Psoas muscle (tissue), 8 donors: ENCODE results near the gene TMEM208. TPM values are rescaled to one million over a fixed set of nuclear protein-coding genes. Genes with fewer than 3 reads are reported as not detected.

Source experiments
- ATAC-seq, 4 donors: fragments of 200-7000 bp; cut with Tn5 transposase; one replicate each; pipeline ENCODE4 v1.9.1; 2020; ENCODE audit warnings: moderate library complexity in 3 of 4, mild to moderate bottlenecking in 2 of 4
- DNase-seq, 2 donors: peaks; one replicate each; pipeline ENCODE4 v3.0.0-alpha.2; 2020
- H3K27ac ChIP-seq: fragments of 200-600 bp; one replicate; pipeline ENCODE4 v1.8.0; 2022
- H3K27me3 ChIP-seq, 3 donors: fragments of 200-600 bp in 1 of 3; one replicate each; pipeline versions ENCODE4 v1.6.1 to v1.8.0; 2013 to 2022; ENCODE audit warnings: low read length in 2 of 3, mild to moderate bottlenecking in 2 of 3, moderate library complexity in 1 of 3; ENCODE audit not compliant: insufficient read depth in 3 of 3
- H3K36me3 ChIP-seq, 2 donors: fragments of 200-600 bp in 1 of 2; one replicate each; pipeline versions ENCODE4 v1.6.1 to v1.8.0; 2013 to 2022; ENCODE audit warnings: low read depth in 1 of 2, mild to moderate bottlenecking in 1 of 2, moderate library complexity in 1 of 2; ENCODE audit not compliant: insufficient read depth in 1 of 2
- H3K4me1 ChIP-seq: fragments of 200-600 bp; one replicate; pipeline ENCODE4 v1.8.0; 2022
- H3K4me3 ChIP-seq: fragments of 200-600 bp; one replicate; pipeline ENCODE4 v1.8.0; 2022; ENCODE audit warnings: mild to moderate bottlenecking
- H3K9me3 ChIP-seq: fragments of 200-600 bp; one replicate; pipeline ENCODE4 v1.8.0; 2022
- CTCF ChIP-seq: fragments of 200-600 bp; IDR thresholded peaks from one replicate; pipeline ENCODE4 v1.8.0; 2022; ENCODE audit warnings: antibody characterized with exemption
- WGBS, 3 donors: extraction: QIAGEN DNeasy Blood & Tissue Kit; methylation state at CpG; one replicate each; pipeline versions ENCODE4 v1.1.6 to v1.1.7; 2013; 5-methylcytosine and 5-hydroxymethylcytosine counted together
- intact Hi-C, 2 donors: fragments of 100-400 bp; cut with DNase I; formaldehyde crosslinking; loops; one replicate each; pipeline versions ENCODE4 v1.11.0 to v1.14.2; 2022
- polyA plus RNA-seq, 3 donors: library from polyadenylated mRNA; stranded (reverse); fragments of 200-250 nt; gene quantifications; one replicate each; pipeline ENCODE4 v1.2.3, GENCODE V29; 2013
- total RNA-seq, 4 donors: library from RNA; stranded (reverse); fragmentation: NEBNext Ultra II Directional in 2 of 4; extraction: Animal tissue kit (Norgen Biotek cat#: 25700) in 2 of 4; gene quantifications; one replicate each; pipeline versions ENCODE4 v1.2.1 to v1.2.4, GENCODE V29; 2021 to 2023
- donor health status: healthy with polysubstance abuse.
- donor health status: DM: no; HTN: no; CAD: no; lungs with moderate emphysema.
- donor health status: Bipolar disorder and iron deficiency.
- donor health status: healthy.
- donor health status: DM: yes; HTN: yes; CAD: no.
- donor health status: DM: no; HTN: no; CAD: no.
- donor health status: DM: no; HTN: no; CAD: no.
- donor health status: DM: yes; HTN: yes; CAD: no.

TMEM208 gene
- total and polyA plus RNA-seq, 7 donors: 10.1 to 111 (median 32.7) TPM

- intact Hi-C loops: loop anchor here in 1 of 2 donors (5.0 kb wide), 1 partner anchor 38 kb away; the partner anchor contains the start of genes E2F4 and EXOC3L1
- Histone ChIP-seq H3K27me3 (no peaks in the 10 kb centered on the region), H3K4me3 (no peak overlapping the region), H3K27ac (peak overlapping the region; percentile 33), H3K9me3 (no peaks in the 10 kb centered on the region), H3K4me1 (peaks cover 16% of the 10 kb centered on the region), H3K36me3 (peaks cover 6 to 73% of the 10 kb centered on the region in 2 donors)
- TF ChIP-seq CTCF: no peak
- no peak for ATAC-seq
- DNase-seq: peak in 1 of 2 donors; percentile 53
- WGBS, 3 donors: 82 to 87% (median 86%) methylated on average over 32 of the region's 32 CpGs
These were observed 3.2 kb downstream of the TMEM208 start for GRCh38 chr16:67229906-67230808.

- Histone ChIP-seq H3K9me3 (no peaks in the 10 kb centered on the region), H3K36me3 (peaks cover 6 to 82% of the 10 kb centered on the region in 2 donors), H3K4me3 (no peak overlapping the region), H3K4me1 (peaks cover 11% of the 10 kb centered on the region), H3K27me3 (no peaks in the 10 kb centered on the region), H3K27ac (peak overlapping the region; percentile 33)
- 48 to 68% (median 59%) methylated on average over 12 of the region's 12 CpGs for WGBS, 3 donors
- no peak for ATAC-seq
- peak in 1 of 2 donors; percentile 61 for DNase-seq
- TF ChIP-seq CTCF: no peak
- intact Hi-C loops: no loop called here
These were observed 4.1 kb downstream of the TMEM208 start for GRCh38 chr16:67230809-67231660.

- intact Hi-C loops: no loop called here
- Histone ChIP-seq H3K4me1 (peaks cover 3% of the 10 kb centered on the region), H3K9me3 (no peaks in the 10 kb centered on the region), H3K27me3 (no peaks in the 10 kb centered on the region), H3K36me3 (peaks cover 9 to 98% of the 10 kb centered on the region in 2 donors), H3K27ac (peak overlapping the region; percentile 16), H3K4me3 (no peak overlapping the region)
- DNase-seq (no peak), ATAC-seq (no peak)
- no peak for TF ChIP-seq CTCF
- WGBS, 3 donors: 46 to 65% (median 48%) methylated on average over 7 of the region's 7 CpGs
These were observed 6.7 kb downstream of the TMEM208 start for GRCh38 chr16:67233596-67233995.

- Histone ChIP-seq H3K4me3 (no peak overlapping the region), H3K36me3 (peaks cover 9 to 98% of the 10 kb centered on the region in 2 donors), H3K4me1 (peaks cover 9% of the 10 kb centered on the region), H3K27me3 (no peaks in the 10 kb centered on the region), H3K9me3 (no peaks in the 10 kb centered on the region), H3K27ac (no peak overlapping the region)
- 83 to 89% (median 83%) methylated on average over 10 of the region's 10 CpGs for WGBS, 3 donors
- intact Hi-C loops: no loop called here
- no peak for ATAC-seq
- no peak for DNase-seq
- TF ChIP-seq CTCF: no peak
These were observed 7.3 kb downstream of the TMEM208 start for GRCh38 chr16:67234180-67234597.
